Esophagus squamous epithelium (tissue), 4 donors: ENCODE data around the gene METTL21C.

Experiments
- POLR2A ChIP-seq, 4 donors: fragments of 450-650 bp; IDR thresholded peaks; one replicate each; pipeline ENCODE4 v1.6.1; 2017; ENCODE audit warnings: antibody characterized with exemption in 4 of 4, mild to moderate bottlenecking in 4 of 4, moderate library complexity in 3 of 4
- TF ChIP-seq, protein P1 (sequence below), 6 experiments: fragments of 450-650 bp in 4 of 6; fragments of 200-600 bp in 2 of 6; sonication (generic) in 2 of 6; IDR thresholded peaks; one replicate each; pipeline ENCODE4 v1.5.1; 2016 to 2019; ENCODE audit warnings: antibody characterized with exemption in 6 of 6, mild to moderate bottlenecking in 4 of 6, moderate library complexity in 4 of 6

- TF ChIP-seq POLR2A (IDR thresholded peaks at IDR 0.05): no peak
- TF ChIP-seq, protein P1, sequence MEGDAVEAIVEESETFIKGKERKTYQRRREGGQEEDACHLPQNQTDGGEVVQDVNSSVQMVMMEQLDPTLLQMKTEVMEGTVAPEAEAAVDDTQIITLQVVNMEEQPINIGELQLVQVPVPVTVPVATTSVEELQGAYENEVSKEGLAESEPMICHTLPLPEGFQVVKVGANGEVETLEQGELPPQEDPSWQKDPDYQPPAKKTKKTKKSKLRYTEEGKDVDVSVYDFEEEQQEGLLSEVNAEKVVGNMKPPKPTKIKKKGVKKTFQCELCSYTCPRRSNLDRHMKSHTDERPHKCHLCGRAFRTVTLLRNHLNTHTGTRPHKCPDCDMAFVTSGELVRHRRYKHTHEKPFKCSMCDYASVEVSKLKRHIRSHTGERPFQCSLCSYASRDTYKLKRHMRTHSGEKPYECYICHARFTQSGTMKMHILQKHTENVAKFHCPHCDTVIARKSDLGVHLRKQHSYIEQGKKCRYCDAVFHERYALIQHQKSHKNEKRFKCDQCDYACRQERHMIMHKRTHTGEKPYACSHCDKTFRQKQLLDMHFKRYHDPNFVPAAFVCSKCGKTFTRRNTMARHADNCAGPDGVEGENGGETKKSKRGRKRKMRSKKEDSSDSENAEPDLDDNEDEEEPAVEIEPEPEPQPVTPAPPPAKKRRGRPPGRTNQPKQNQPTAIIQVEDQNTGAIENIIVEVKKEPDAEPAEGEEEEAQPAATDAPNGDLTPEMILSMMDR (IDR thresholded peaks at IDR 0.05): no peak
Observed at GRCh38 chr13:102659168-102659713, 35.6 kb downstream of the METTL21C start.
